Measurements from ENCODE around the gene PEX13. TPM values are rescaled to one million over a fixed set of nuclear protein-coding genes. Genes with fewer than 3 reads are reported as not detected.
A peak's percentile ranks its signal among the peaks of the same experiment; 100 is the strongest.
"Not testable (repeated sequence)": the region's sequence is repeated elsewhere in the genome, so short reads cannot be mapped to it uniquely, and the experiment has no call there.

PEX13 gene
- total RNA-seq, 1 donor from 2014 or later = 59.2 TPM

DNA sequence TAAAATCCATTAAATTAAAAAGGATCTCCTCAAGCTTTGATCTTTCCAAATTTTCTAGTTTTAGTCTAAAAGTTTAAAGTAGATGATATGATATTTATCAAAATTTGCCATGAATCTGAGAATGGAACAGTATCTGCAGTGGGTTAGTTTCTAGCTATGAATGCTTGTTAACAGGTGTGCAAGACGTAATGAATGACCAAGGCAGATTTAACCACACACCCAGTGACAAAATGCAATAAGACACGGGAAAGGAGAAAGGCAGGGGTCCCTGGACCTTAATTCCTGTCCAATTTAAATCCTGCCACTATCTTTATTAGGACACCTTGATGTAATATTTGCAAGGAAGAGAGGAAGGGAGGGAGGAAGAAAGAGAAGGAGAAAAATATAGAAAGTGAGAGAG is 30.5 kb upstream of the PEX13 start:
- no peak overlapping the region for H3K4me3 ChIP-seq (ENCODE audit: low read depth, low read length)
- TF ChIP-seq, protein P1, sequence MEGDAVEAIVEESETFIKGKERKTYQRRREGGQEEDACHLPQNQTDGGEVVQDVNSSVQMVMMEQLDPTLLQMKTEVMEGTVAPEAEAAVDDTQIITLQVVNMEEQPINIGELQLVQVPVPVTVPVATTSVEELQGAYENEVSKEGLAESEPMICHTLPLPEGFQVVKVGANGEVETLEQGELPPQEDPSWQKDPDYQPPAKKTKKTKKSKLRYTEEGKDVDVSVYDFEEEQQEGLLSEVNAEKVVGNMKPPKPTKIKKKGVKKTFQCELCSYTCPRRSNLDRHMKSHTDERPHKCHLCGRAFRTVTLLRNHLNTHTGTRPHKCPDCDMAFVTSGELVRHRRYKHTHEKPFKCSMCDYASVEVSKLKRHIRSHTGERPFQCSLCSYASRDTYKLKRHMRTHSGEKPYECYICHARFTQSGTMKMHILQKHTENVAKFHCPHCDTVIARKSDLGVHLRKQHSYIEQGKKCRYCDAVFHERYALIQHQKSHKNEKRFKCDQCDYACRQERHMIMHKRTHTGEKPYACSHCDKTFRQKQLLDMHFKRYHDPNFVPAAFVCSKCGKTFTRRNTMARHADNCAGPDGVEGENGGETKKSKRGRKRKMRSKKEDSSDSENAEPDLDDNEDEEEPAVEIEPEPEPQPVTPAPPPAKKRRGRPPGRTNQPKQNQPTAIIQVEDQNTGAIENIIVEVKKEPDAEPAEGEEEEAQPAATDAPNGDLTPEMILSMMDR (IDR thresholded peaks at IDR 0.05; ENCODE audit: insufficient read depth, low read length, severe bottlenecking) = no peak
- H3K27me3 ChIP-seq (ENCODE audit: control insufficient read depth, insufficient read depth, low read length) = no peaks in the 10 kb centered on the region
- no peak for FAIRE-seq
- H3K36me3 ChIP-seq (ENCODE audit: control insufficient read depth, insufficient read depth, low read length) = no peaks in the 10 kb centered on the region
- no peak for DNase-seq (ENCODE audit: low read depth)

DNA sequence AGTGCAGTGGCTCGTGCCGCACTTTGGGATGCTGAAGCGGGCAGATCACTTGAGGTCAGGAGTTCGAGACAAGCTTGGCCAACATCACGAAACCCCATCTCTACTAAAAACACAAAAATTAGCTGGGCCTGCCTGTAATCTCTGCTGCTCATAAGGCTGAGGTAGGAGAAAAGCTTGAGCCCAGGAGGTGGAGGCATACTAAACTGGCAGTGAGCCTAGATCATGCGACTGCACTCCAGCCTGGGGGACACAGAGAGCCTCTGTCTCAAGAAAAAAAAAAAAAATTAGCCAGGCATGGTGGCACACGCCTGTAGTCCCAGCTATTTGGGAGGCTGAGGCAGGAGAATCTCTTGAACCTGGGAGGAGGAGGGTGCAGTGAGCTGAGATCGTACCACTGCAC is 29.9 kb upstream of the PEX13 start:
- DNase-seq (ENCODE audit: low read depth); H3K36me3 ChIP-seq (ENCODE audit: control insufficient read depth, insufficient read depth, low read length); H3K4me3 ChIP-seq (ENCODE audit: low read depth, low read length); FAIRE-seq; H3K27me3 ChIP-seq (ENCODE audit: control insufficient read depth, insufficient read depth, low read length): not testable (repeated sequence)

DNA sequence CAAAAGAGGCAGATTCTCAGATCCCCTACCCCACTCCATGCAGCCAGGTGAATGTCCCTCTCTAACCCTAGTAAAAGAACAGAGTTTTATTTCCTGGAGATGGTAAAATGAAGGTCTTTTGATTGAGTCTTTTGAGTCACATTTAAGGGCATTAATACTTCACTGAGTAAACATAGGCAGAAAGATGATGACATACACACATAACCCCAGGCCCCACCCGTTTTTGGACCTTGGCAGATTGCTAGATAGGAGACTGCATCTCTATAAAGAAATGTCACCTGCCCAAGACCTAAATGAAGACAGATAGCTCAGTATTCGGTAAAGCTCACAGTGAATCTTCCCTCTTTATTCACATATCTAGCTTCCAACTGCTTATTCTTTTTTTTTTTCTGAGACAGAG is 28.3 kb upstream of the PEX13 start:
- TF ChIP-seq, protein P1 (IDR thresholded peaks at IDR 0.05; ENCODE audit: insufficient read depth, low read length, severe bottlenecking) = no peak
- H3K27me3 ChIP-seq (ENCODE audit: control insufficient read depth, insufficient read depth, low read length) = no peaks in the 10 kb centered on the region
- FAIRE-seq (peak; percentile 58), DNase-seq (ENCODE audit: low read depth) (peak; percentile 13)
- H3K36me3 ChIP-seq (ENCODE audit: control insufficient read depth, insufficient read depth, low read length) = no peaks in the 10 kb centered on the region
- H3K4me3 ChIP-seq (ENCODE audit: low read depth, low read length) = no peak overlapping the region

DNA sequence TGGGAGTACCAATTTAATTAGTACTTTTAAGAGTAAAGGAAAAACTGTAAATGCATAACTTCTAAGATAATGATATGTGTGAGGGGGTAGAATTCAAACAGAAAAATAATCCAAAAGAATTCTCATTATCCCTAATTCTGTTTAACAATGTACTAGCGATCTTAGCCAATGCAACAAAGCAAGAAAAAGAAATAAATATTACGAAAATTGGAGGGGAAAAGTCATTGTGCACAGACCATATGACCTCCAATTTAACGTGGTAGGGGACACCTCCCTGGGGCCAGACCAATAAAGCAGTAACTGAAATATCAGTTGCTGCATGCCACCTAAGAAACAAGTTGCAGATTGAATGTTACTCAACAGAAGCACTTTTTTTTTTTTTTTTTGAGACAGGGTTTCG is 25.9 kb upstream of the PEX13 start:
- Histone ChIP-seq H3K4me3 (ENCODE audit: low read depth, low read length) (no peak overlapping the region), H3K36me3 (ENCODE audit: control insufficient read depth, insufficient read depth, low read length) (no peaks in the 10 kb centered on the region), H3K27me3 (ENCODE audit: control insufficient read depth, insufficient read depth, low read length) (no peaks in the 10 kb centered on the region)
- TF ChIP-seq, protein P1 (IDR thresholded peaks at IDR 0.05; ENCODE audit: insufficient read depth, low read length, severe bottlenecking) = no peak
- FAIRE-seq = no peak
- no peak for DNase-seq (ENCODE audit: low read depth)

DNA sequence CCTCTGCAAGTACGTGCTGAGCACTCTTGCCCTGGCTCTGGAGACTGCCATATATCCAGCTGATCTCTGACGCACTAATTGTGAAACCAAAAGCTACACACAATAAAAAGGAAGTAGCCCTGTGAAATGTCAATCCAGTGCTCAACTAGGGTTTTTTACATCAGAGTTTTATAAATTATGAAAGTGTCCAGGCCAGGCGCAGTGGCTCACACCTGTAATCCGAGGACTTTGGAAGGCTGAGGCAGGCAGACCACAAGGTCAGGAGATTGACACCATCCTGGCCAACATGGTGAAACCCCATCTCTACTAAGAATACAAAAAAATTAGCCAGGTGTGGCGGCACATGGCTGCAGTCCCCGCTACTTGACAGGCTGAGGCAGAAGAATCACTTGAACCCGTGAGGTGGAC is 24.5 kb upstream of the PEX13 start:
- DNase-seq (ENCODE audit: low read depth) (no peak), FAIRE-seq (no peak)
- H3K36me3 ChIP-seq (ENCODE audit: control insufficient read depth, insufficient read depth, low read length) = no peaks in the 10 kb centered on the region
- H3K27me3 ChIP-seq (ENCODE audit: control insufficient read depth, insufficient read depth, low read length) = no peaks in the 10 kb centered on the region
- no peak overlapping the region for H3K4me3 ChIP-seq (ENCODE audit: low read depth, low read length)
- TF ChIP-seq, protein P1 (IDR thresholded peaks at IDR 0.05; ENCODE audit: insufficient read depth, low read length, severe bottlenecking) = no peak

DNA sequence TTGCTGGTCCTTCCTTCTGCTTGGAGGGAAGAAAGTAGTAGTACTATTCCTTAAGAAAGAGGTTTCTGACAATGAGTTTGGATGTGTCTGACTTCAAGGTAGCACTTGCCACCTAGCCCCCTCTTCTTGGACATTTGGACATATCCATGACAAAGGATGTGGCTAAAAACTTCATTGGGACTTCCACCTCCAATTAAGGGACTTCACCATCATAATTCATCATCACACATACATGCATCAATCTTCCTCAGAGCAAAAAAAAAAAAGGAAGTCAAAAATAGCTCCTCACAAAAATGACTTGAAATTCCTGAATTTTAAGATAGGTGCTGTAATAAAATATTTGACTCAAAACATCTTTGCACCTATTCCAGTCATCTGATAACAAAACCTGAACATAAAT is 23.4 kb upstream of the PEX13 start:
- TF ChIP-seq, protein P1 (IDR thresholded peaks at IDR 0.05; ENCODE audit: insufficient read depth, low read length, severe bottlenecking) = no peak
- DNase-seq (ENCODE audit: low read depth) (no peak), FAIRE-seq (no peak)

More for the DNA sequence above, 23.4 kb upstream of the PEX13 start:
- Histone ChIP-seq H3K27me3 (ENCODE audit: control insufficient read depth, insufficient read depth, low read length) (no peaks in the 10 kb centered on the region), H3K36me3 (ENCODE audit: control insufficient read depth, insufficient read depth, low read length) (no peaks in the 10 kb centered on the region), H3K4me3 (ENCODE audit: low read depth, low read length) (no peak overlapping the region)
